ENCODE results near the gene REXO1.

GRCh38 chr19:1770866-1771576 is 77.3 kb downstream of the REXO1 start:
- TF ChIP-seq RAD21 (IDR thresholded peaks at IDR 0.05 in 1 of 2, conservative IDR thresholded peaks at IDR 0.05 in 1 of 2; ENCODE audit: low read depth in 2 of 2, low read length in 2 of 2) (no peak), ATF3 (IDR thresholded peaks at IDR 0.05; ENCODE audit: insufficient read depth, low read depth, low read length) (no peak)
- TF ChIP-seq, protein P1, sequence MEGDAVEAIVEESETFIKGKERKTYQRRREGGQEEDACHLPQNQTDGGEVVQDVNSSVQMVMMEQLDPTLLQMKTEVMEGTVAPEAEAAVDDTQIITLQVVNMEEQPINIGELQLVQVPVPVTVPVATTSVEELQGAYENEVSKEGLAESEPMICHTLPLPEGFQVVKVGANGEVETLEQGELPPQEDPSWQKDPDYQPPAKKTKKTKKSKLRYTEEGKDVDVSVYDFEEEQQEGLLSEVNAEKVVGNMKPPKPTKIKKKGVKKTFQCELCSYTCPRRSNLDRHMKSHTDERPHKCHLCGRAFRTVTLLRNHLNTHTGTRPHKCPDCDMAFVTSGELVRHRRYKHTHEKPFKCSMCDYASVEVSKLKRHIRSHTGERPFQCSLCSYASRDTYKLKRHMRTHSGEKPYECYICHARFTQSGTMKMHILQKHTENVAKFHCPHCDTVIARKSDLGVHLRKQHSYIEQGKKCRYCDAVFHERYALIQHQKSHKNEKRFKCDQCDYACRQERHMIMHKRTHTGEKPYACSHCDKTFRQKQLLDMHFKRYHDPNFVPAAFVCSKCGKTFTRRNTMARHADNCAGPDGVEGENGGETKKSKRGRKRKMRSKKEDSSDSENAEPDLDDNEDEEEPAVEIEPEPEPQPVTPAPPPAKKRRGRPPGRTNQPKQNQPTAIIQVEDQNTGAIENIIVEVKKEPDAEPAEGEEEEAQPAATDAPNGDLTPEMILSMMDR (IDR thresholded peaks at IDR 0.05; ENCODE audit: control extremely low read depth in 1 of 3, insufficient read depth in 1 of 3, low read depth in 1 of 3, low read length in 3 of 3) = no peak

Measured in H1 (cell line).